ENCODE results near the gene C10orf105.

- TF ChIP-seq CTCF (IDR thresholded peaks at IDR 0.05) (no peak), POLR2A (IDR thresholded peaks at IDR 0.05) (no peak)
These were observed 5.6 kb downstream of the C10orf105 start for GRCh38 chr10:71714031-71714410.

Data from heart left ventricle (tissue), 13 donors.